Activated naive CD4-positive, alpha-beta T cell treated with Interleukin-2 at 50 U/mL for 16 hours (primary cell): ENCODE measurements around the gene SYNPO2L.
"Not testable (repeated sequence)": the region's sequence is repeated elsewhere in the genome, so short reads cannot be mapped to it uniquely, and the experiment has no call there.

Experiments
- DNase-seq: peaks from one replicate; pipeline ENCODE4 v3.0.0-alpha.2; 2020

Gene SYNPO2L

DNA sequence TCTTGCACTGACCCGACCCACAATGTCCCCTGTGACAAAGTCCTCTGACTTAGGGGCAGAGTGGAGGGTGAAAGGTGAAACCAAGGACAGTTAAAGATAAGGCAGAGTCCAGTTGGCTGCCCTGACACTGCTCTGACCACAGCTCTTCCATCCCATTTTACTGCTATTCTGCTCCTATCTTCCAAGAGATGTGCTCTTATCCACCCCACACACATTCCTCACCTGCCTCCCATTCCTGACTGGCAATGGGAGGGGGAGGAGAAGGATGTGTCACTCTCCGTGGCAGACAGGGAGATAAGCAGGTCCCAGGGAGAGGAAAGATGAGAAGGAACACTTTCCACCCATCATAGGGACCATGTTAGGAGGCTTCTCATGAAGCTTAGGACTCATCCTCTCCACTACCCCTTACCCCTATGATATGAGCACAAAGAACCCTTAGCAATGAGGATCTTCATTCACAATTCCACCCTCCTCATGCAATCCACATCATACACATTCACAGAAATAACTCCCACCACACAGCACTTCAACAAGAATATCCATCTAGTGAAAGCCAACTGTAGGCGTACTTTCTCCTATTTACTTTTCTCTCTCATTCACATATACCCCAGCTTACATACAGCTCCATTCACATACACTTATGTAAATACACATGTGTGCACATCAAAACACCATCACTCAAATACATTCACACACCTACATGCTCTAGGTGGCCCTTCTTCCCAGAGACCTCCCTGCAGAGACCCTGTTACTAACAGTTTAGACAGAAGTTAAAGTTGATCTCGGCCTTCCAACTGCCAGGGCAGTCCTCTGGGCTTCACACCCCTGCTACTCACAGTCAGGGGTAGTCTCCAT is 6.6 kb downstream of the SYNPO2L start:
- DNase-seq: no peak

DNA sequence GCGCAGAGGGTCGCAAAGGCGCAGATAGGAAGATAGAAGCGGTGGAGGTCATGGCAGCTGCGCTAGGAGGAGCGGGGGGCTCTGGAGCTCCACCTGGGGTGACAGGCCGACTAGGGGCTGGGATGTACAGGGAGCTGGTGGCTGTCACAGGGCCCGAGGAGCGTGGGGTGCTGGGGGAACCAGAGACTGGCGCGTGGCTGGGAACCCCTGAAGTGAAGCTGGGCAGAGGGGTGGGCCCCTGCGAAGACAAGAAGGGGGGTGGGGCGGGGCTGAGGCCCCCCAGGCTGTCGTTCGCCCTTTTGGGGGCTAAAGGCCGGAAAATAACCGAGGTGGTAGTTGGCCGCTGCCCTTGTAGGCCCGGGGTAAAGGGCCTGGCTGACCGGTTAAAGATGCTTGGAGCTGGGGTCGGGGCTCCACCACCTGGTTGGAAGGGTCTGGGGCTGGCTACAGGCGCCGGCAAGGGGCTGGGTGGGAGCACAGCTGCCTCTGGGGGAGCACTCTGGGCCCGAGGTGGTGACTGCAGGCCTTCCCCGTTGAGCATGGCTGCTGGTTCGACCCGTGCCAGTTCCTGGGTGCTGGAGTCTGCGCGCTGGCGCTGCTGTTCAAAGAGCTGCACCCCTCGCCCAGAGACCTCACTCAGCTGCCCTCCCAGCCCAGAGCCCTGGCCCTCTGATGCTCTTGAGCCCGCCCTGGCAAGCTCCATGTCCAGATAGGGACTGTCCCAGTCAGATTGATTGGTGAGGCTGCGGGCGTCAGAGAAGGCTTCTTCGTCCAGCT is 7.8 kb downstream of the SYNPO2L start:
- no peak for DNase-seq

- peak; percentile 16 for DNase-seq
These were observed 8.5 kb downstream of the SYNPO2L start for GRCh38 chr10:73647211-73647874.

GRCh38 chr10:73646598-73647041 is 9.2 kb downstream of the SYNPO2L start:
- DNase-seq: no peak

GRCh38 chr10:73645251-73645650 is 10.6 kb downstream of the SYNPO2L start:
- no peak for DNase-seq

DNA sequence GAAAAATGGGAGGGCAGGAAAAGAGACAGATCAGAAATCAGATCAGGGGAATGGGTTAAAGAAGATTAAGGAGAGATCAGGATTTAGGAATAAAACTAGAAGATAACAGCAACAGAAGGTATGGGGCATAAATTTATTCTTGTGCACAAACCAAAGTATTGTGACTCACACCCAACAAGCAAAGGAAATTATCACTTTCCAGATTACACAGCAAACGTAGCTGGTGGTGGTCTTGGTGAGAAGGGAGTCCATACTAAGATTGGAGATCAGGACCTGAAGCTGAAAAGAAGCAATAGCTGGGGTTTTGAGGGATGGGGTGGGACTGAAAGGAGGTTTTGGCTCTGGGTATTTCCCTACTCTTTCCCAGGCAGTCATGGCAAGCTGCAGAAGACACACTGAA is 11.1 kb downstream of the SYNPO2L start:
- DNase-seq: no peak

DNA sequence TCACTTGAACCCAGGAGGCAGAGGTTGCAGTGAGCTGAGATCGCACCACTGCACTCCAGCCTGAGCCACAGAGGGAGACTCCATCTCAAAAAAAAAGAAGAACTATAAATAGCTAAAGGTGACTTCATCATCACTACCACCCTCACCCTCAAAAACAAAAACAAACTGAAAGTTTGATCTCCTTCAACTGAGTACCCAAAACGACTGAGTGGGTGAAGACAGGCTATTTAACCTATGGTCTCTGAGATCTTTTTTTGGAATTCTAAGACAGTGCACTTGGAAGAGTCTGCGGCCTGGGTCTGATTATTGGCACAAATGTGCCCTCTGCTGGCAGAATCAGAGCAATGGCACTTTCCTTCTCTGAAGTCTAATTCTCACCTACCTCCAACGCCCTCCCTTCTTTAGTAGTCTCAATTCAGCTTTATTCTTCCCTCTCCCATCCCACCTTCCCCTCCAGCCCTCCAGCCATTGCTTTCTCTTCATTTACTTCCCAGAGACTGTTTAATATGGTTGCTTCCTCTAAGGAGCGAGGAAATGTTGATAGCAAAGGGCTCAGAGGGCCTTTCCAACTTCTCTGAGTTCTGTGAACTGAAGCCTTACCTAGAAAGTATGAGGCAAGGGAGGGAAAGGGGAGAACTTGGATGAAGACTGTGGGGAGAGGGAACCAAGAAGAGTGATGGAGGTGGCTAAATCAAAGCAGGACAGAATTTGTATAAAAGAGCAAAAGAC is 11.7 kb downstream of the SYNPO2L start:
- DNase-seq: peak; percentile 46

DNA sequence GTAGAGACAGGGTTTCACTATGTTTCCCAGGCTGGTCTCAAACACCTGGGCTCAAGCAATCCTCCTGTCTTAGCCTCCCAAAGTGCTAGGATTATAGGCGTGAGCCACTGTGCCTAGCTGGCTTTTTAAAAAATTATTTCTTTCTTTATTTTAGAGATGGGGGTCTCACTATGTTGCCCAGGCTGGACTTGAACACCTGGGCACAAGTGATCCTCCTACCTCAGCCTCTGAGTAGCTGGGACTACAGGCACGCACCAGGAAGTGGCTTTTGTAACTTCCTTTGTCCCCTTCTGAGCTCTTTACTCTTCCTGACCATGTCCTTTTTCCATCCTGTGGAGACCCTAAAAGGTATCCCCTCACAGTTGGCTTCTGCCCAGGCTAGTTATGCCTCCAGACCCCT is 12.5 kb downstream of the SYNPO2L start:
- no peak for DNase-seq

DNA sequence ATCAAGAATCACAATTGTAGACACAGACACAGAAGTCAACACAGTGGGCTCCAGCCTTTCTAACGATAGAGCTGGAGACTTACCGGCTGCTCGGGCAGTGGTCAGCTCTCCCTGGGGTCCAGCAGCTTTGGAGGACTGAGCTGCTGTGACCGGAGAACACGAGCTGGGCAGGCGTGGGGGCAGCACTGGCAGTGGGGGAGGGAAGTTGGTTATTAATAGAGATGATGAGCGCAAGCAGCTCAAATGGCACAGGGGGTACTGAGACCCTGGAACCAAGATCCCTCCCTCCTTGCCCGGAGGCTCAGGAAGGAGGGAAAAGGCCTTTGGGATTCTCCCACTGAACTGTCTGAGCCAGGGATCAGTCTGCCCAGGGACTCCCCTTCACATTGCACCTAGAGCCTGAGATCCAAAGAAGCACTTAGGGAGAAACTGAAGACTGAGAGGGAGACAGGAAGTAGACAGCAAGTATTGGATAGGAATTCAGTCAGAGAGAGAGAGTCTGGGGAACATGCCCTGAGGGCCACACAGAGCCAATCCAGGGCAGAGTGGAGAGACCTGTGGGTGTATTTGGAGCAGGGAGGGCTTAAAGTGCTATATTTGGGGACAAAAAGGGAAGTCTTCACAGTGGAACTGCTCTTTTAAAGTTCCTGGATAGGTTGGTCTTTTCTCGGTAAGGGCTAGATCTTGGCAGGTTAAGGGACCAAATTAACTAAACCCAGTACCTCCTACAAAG is 14.3 kb downstream of the SYNPO2L start, which contains the start of gene MYOZ1:
TSS of gene MYOZ1 (minus strand) at position 147 of the 733 bp plus-strand sequence. CDS start 1,457 bp downstream, outside the sequence.
- no peak for DNase-seq

DNA sequence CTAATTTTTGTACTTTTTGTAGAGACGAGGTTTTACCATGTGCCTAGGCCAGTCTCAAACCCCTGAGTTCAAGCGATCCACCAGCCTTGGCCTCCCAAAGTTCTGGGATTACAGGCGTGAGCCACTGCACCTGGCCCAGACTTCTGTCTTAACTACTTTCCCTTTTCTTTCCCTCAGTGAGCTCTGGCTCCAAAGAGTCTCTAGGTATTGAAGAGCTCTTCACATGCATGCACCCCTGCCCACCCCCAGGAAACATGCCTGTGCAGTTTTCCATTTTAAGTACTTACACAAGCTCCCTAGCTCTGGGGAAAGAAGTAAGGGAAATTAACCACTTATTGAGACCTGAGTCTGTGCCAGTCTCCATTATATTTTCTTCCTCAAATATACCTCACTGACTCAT is 16.5 kb downstream of the SYNPO2L start:
- no peak for DNase-seq

- DNase-seq: no peak
These were observed 20.0 kb downstream of the SYNPO2L start for GRCh38 chr10:73635781-73636180.

DNA sequence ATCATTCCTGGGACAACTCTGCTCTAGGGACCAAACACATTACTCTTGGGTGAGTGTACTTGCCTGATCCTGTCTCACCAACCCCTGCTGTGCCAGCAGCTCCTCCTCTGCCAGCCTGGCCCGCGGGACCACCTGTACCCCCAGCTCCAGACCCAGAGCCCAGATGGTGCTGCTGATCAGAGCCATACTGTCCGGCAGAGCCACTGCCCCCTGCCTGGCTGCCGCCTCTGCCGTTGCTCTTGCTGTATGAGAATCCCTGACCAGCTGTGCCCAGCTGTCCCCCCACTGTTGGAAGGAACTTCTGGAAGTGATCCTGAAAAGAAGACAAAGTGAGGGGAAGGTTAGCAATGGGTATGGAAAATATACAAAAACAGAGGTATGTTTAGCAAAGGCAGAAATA is 21.4 kb downstream of the SYNPO2L start:
- no peak for DNase-seq

DNA sequence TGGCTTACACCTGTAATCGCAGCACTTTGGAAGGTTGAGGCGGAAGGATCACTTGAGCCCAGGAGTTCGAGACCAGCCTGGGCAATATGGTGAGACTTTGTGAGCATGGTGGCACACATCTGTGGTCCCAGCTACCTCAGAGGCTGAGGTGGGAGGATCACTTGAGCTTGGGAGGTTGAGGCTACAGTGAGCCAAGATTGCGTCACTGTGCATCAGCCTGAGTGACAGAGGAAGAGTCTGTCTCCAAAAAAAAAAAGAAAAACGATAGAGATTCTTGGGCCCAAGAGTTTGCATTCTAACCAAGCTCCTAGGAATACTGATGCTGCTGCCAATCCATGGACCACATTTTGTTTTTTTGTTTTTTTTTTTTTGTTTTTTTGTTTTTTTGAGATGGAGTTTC is 26.7 kb downstream of the SYNPO2L start:
- DNase-seq: no peak

- DNase-seq: no peak
These were observed 27.4 kb downstream of the SYNPO2L start for GRCh38 chr10:73628405-73628804.

GRCh38 chr10:73627300-73627699 is 28.5 kb downstream of the SYNPO2L start:
- DNase-seq: no peak

- DNase-seq: peak; percentile 92
These were observed 29.7 kb downstream of the SYNPO2L start for GRCh38 chr10:73625884-73626752.

- DNase-seq: no peak
These were observed 30.6 kb downstream of the SYNPO2L start for GRCh38 chr10:73625004-73625883.

GRCh38 chr10:73623056-73623455 is 32.8 kb downstream of the SYNPO2L start:
- no peak for DNase-seq

DNA sequence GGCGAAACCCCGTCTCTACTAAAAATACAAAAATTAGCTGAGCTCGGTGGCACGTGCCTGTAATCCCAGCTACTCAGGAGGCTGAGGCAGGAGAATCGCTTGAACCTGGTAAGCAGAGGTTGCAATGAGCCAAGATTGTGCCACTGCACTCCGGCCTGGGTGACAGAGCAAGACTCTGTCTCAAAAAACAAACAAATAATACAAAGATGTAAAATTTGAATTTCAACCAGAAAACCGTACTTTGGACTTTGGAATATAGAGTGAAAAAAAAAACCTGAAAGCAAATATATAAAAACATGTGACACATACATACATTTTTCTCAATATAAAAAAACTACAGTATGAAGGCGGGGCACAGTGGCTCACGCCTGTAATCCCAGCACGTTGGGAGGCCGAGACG is 34.9 kb downstream of the SYNPO2L start:
- not testable (repeated sequence) for DNase-seq

- not testable (repeated sequence) for DNase-seq
These were observed 38.7 kb downstream of the SYNPO2L start for GRCh38 chr10:73617143-73617542.
